AG04450 (cell line): ENCODE measurements around the gene TGFBR3L. TPM values are rescaled to one million over a fixed set of nuclear protein-coding genes. Genes with fewer than 3 reads are reported as not detected.

Experiments
- CTCF ChIA-PET: fragments of 300-600, 350-600 bp; formaldehyde crosslinking; extraction: SDS; loops from one replicate; lab custom pipeline; 2022; ENCODE audit warnings: antibody characterized with exemption, inconsistent platforms; lab: Charles Lee
- POLR2A ChIA-PET: fragments of 350-600 bp; formaldehyde crosslinking; extraction: SDS; loops from one replicate; lab custom pipeline; 2021; ENCODE audit warnings: antibody characterized with exemption, inconsistent platforms; lab: Yijun Ruan, JAX
- DNase-seq: peaks from one replicate; pipeline ENCODE4 v3.0.0-alpha.2; 2011; ENCODE audit warnings: low read depth, low spot score
- H3K27ac ChIP-seq: one replicate; pipeline ENCODE4 v1.5.1; 2012; ENCODE audit warnings: low read depth, low read length, control low read depth
- H3K27me3 ChIP-seq: one replicate; pipeline ENCODE4 v1.6.0; 2012; ENCODE audit warnings: low read length; ENCODE audit not compliant: control insufficient read depth, insufficient read depth
- H3K4me3 ChIP-seq: 2 replicates; pipeline ENCODE4 v1.5.1; 2011; ENCODE audit warnings: mild to moderate bottlenecking, low read depth, low read length, control low read depth
- H3K9me3 ChIP-seq: 2 replicates; pipeline ENCODE4 v1.5.1; 2012; ENCODE audit warnings: low read length; ENCODE audit not compliant: control insufficient read depth, insufficient read depth
- CTCF ChIP-seq: IDR thresholded peaks from 2 replicates; pipeline ENCODE4 v1.5.1; 2011; ENCODE audit warnings: low read depth, low read length, control low read depth, inconsistent platforms
- polyA plus RNA-seq: library from polyadenylated mRNA; depleted of rRNA; stranded (reverse); fragments of >200 nt; gene quantifications from 2 replicates; pipeline ENCODE4 v1.2.3, GENCODE V29; 2011

Gene TGFBR3L
- polyA plus RNA-seq, 1 experiment: not detected

GRCh38 chr19:7894612-7895309 lies 19.9 kb upstream of the TGFBR3L start:
- Histone ChIP-seq H3K4me3 (no peak overlapping the region), H3K9me3 (no peaks in the 10 kb centered on the region; the same call in 1 of the 2 replicates), H3K27me3 (no peaks in the 10 kb centered on the region), H3K27ac (no peak overlapping the region)
- DNase-seq: no peak
- POLR2A ChIA-PET: no interaction called here
- CTCF ChIA-PET: interaction anchor here (1.3 kb wide), 1 partner anchor 9 kb away, joined by 3 read pairs; the partner anchor contains the start of gene MAP2K7
- TF ChIP-seq CTCF: no peak

GRCh38 chr19:7895565-7895964 lies 19.1 kb upstream of the TGFBR3L start:
- ChIA-PET CTCF (no interaction called here), POLR2A (no interaction called here)
- TF ChIP-seq CTCF: no peak
- H3K9me3 ChIP-seq: no peaks in the 10 kb centered on the region; the same call in 1 of the 2 replicates
- no peak overlapping the region for H3K27ac ChIP-seq
- no peaks in the 10 kb centered on the region for H3K27me3 ChIP-seq
- no peak for DNase-seq
- H3K4me3 ChIP-seq: no peak overlapping the region

GRCh38 chr19:7897292-7897691 lies 17.3 kb upstream of the TGFBR3L start:
- CTCF ChIA-PET: no interaction called here
- Histone ChIP-seq H3K27ac (no peak overlapping the region), H3K27me3 (no peaks in the 10 kb centered on the region), H3K4me3 (no peak overlapping the region), H3K9me3 (no peaks in the 10 kb centered on the region; the same call in 1 of the 2 replicates)
- TF ChIP-seq CTCF: no peak
- POLR2A ChIA-PET: interaction anchor here (0.6 kb wide), 2 partner anchors 9 to 13 kb away, joined by 3 to 4 read pairs; no protein-coding TSS in a partner anchor
- no peak for DNase-seq

- Histone ChIP-seq H3K9me3 (no peaks in the 10 kb centered on the region; the same call in 1 of the 2 replicates), H3K27me3 (no peaks in the 10 kb centered on the region), H3K27ac (no peak overlapping the region), H3K4me3 (no peak overlapping the region)
- TF ChIP-seq CTCF: no peak
- no peak for DNase-seq
- CTCF ChIA-PET: no interaction called here
- POLR2A ChIA-PET: no interaction called here
Measured at GRCh38 chr19:7898967-7899366, 15.7 kb upstream of the TGFBR3L start.

- no peak for DNase-seq
- TF ChIP-seq CTCF: no peak
- POLR2A ChIA-PET: interaction anchor here (1.1 kb wide), 1 partner anchor 12 kb away, joined by 4 read pairs; the partner anchor contains the start of gene LRRC8E
- no peaks in the 10 kb centered on the region; the same call in 1 of the 2 replicates for H3K9me3 ChIP-seq
- no peak overlapping the region for H3K27ac ChIP-seq
- no peak overlapping the region for H3K4me3 ChIP-seq
- CTCF ChIA-PET: interaction anchor here (1.4 kb wide), 1 partner anchor 19 kb away, joined by 5 read pairs; no protein-coding TSS in a partner anchor
- H3K27me3 ChIP-seq: no peaks in the 10 kb centered on the region
Measured at GRCh38 chr19:7899751-7900378, 14.8 kb upstream of the TGFBR3L start.
